NCI-H2107 treated with DMSO at 0.1 percent for 48 hours (cell line): ENCODE data around the gene SWAP70.

Experiments
- DNase-seq: peaks from one replicate; lab custom pipeline; 2025; ENCODE audit not compliant: unreplicated experiment; lab: John Stamatoyannopoulos, UW

The SWAP70 gene

DNA sequence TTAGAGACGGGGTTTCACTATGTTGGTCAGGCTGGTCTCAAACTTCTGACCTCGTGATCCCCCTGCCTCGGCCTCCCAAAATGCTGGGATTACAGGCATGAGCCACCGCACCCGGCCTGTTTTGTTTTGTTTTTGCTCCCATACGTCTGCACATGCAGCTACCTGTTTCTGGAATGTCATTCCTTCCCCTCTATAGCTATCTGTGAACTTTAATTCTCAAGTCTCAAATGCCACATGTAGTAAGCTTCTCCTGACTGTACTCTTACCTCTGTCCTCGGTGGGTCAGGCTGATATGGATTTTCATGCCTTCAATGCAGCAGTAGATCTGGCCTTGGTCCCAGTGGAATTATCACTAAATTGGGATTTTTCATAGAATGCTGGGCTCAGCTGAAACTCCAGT, 12.4 kb upstream of the SWAP70 start:
- DNase-seq: no peak

GRCh38 chr11:9651899-9652748, 11.8 kb upstream of the SWAP70 start:
- no peak for DNase-seq

- DNase-seq: no peak
Measured at GRCh38 chr11:9653871-9654270, 10.0 kb upstream of the SWAP70 start.

DNA sequence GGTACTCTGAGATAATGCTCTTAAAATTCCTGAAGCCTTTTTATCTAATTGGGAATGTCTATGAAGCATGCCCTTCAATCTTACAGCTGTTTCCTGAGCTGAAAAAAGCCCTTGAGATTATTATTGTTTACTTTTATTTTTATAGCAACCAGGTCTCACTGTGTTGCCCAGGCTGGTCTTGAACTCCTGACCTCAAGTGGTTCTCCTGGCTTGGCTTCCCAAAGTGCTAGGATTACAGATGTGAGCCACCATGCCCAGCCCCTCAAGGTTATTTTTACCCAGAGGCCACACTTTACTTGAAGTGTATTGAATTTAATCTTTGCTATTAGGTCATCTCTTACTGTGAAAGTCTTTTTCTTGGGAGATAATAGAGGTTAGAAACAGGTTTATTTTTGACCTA, 7.0 kb upstream of the SWAP70 start:
- DNase-seq: no peak

- no peak for DNase-seq
Measured at GRCh38 chr11:9657531-9657930, 6.3 kb upstream of the SWAP70 start.

GRCh38 chr11:9660886-9661285, 3.0 kb upstream of the SWAP70 start:
- DNase-seq: no peak

DNA sequence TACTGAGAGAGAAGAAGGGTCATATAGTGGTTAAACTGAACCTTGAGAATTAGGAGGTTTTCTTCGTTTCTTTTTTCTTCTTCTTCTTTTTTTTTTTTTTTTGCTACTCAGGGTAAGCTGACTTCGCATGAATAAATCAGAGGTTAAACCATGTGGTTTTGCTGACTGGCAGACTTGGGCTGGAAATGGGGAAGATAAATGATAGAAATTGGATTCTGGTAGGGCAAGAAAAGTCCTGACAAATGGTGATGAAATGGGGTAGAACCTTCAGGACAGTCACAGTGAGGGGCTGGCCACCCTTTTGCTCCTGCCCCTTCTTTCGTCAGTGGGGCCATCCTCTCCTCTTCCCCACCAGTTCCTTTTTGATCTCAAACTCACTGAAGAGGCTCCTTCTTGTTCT, 1.6 kb upstream of the SWAP70 start:
- no peak for DNase-seq

DNA sequence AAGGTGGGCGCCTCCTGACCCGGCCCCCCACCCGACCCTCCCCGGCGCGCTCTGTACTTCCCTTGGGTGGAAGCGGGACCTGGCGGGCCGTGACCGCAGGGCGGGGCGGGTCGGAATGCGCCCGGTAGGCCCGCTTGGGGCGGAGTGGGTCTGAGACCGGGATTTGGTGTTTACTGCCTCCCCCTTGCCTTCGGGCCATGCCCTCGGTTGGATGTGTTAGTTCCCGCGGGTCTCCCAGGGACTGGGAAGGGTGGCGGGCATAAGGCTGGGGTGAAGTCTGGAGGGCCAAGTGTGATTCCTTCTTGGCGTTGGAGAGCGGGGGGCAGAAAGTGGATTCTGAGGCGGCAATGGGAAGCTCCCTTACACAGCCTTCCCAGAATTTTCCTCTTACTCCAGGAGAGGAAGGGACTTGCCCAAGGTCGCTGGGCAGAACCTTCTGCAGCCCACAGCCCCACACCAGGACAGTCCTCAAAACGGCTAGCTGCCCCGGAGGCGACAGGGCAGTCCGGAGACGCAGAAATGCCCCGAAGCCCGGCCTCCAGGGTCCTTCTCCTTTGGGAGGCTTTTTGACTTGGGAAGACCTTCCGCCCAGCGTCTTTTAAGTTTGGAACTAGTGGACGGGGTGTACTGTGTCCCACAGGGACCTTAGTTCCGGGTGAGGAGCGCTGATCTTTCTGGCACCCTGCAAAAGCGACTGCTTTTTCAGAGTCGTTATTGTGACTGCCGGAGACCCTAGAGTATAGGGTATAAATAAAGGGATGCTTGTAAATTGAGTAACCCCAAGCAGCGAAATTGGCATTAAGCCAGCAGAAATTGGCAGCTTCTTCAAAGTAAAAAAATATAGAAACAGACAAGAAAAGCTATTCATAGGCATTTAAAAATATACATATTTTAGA, 647 bp downstream of the SWAP70 start:
- DNase-seq: no peak

GRCh38 chr11:9665749-9666148, 1.9 kb downstream of the SWAP70 start:
- DNase-seq: no peak

DNA sequence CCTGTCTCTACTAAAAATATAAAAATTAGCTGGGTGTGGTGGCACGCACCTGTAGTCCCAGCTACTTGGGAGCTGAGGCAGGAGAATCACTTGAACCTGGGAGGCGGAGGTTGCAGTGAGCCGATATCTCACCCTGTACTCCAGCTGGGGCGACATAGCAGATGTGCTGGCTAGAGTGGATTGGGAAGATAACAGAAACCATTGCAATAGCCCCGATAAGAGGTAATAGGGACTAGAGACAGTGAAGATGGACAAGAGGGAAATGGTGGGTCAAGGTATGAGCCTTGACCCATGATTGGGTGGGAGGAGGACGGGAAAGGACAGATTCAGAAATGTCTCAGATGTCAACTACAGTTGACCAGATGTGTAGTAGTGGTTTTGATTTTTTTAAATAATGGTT, 6.1 kb downstream of the SWAP70 start:
- no peak for DNase-seq

DNA sequence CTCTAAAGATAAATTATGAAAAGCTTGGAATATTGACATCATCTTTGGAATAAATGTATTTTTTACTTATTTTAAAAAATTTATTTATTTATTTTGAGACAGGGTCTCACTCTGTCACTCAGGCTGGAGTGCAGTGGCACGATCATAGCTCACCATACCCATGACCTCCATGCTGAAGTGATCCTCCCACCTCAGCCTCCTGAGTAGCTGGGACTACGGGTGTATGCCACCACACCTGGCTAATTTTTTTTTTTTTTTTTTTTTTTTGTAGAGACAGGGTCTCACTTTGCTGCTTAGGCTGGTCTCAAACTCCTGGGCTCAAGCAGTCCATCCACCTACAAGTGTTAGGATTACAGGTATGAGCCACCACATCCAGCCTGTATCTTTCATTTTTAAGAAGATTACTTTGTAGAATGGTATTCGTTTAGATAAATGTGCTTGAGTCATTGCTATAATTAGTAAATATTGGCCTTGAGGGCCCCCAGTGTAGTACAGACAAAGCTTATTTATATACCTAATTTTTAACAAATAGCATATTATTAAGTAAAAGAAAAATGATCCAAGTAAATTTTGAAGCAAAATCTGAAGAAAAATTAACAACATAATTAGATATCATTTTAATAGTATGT, 8.5 kb downstream of the SWAP70 start:
- DNase-seq: no peak

DNA sequence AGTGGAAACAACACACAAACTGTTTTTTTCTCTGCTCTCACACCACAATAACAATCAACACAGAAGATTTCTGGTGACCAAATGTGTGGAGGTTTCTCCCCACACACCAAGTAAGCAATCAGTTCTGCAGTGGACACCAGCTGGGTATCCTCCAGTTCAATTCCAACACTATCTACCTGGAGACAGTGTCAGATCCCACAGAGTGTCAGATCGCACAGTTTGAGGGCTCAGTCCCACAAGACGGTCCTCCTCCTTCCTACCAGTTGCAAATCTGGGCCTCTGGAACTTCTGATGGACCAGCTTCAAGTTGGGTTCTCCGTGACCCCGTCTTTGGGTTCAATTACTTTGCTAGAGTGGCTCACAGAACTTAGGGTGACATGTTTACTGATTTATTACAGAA, 9.0 kb downstream of the SWAP70 start:
- no peak for DNase-seq

DNA sequence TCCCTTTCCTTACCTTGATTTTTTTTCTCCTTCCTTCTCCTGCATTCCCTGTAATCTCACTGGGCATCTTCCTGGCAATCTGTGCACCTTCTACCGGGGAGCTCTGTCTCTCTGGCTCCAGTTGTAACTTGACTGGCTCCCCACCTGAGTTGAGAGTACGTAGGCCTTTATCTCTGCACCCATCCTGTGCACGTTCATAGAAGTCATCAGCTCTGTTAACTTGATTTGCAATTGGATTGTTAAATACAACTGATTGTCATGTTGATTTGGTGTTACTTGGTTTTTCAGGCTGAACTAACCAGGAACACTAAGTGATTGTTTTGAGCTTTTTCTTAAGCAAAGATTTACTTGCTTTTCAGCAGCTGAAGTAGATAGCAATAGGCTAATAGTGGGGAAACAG, 11.8 kb downstream of the SWAP70 start:
- DNase-seq: no peak

- no peak for DNase-seq
Measured at GRCh38 chr11:9677951-9678350, 14.1 kb downstream of the SWAP70 start.

- DNase-seq: no peak
Measured at GRCh38 chr11:9678576-9678975, 14.7 kb downstream of the SWAP70 start.

- no peak for DNase-seq
Measured at GRCh38 chr11:9680028-9680427, 16.2 kb downstream of the SWAP70 start.

GRCh38 chr11:9681583-9682372, 17.9 kb downstream of the SWAP70 start:
- no peak for DNase-seq

DNA sequence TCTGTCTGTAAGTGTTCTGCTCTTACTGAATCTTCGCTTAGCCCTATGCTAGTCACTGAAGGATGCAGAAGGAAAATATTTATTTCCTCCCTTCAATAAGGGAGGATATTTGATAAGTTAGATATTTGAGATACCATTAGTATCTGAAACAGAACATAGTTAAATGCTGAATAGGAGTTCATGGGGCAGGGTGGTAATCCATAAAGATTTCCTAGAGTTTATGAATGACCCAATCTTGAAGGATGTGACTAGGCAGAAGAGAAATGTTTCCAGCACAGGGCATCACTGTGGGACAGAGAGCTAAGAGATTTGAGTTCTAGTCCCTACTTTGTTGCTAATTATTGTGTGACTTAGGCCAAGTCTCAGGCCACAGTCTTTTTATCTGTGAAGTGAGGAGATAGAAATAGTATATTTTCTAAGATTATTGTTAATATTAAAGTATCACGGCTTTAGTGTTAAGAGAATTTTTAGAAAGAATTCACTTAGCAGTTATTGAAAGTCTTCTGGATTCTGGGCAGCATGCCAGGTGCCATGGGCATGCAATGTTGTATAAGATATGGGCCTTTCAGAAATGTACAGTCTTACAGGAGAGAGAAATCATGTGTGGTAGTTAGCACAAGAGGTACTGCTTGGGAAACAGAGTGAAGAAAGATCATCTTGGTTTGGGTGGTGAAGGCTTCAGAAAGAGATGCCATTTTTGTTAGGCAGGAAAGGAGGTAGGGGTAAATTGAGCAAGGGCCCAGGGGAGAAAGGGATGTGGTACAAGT, 24.0 kb downstream of the SWAP70 start:
- no peak for DNase-seq

GRCh38 chr11:9688716-9689511, 25.0 kb downstream of the SWAP70 start:
- no peak for DNase-seq
